Hepatocyte (in vitro differentiated cells): ENCODE data around the gene TFIP11.

Source experiments
- CTCF ChIP-seq: fragments of 200-600 bp; sonication (generic); IDR thresholded peaks from 2 replicates; pipeline ENCODE4 v1.5.1; 2016; ENCODE audit warnings: antibody characterized with exemption, mild to moderate bottlenecking; ENCODE audit not compliant: poor library complexity
- EZH2 ChIP-seq: fragments of 200-600 bp; sonication (generic); IDR thresholded peaks from 2 replicates; pipeline ENCODE4 v1.6.1; 2016; ENCODE audit warnings: antibody characterized with exemption, mild to moderate bottlenecking, borderline replicate concordance

- no peak for TF ChIP-seq CTCF
- TF ChIP-seq EZH2: no peak
Observed at GRCh38 chr22:26457661-26458272, 54.5 kb downstream of the TFIP11 start.
